Measurements from ENCODE around the gene EVI5.

The EVI5 gene

GRCh38 chr1:92707709-92708108, 77.2 kb downstream of the EVI5 start:
- no peak overlapping the region for H3K4me3 ChIP-seq (ENCODE audit: low read depth, low read length)
- TF ChIP-seq, protein P1, sequence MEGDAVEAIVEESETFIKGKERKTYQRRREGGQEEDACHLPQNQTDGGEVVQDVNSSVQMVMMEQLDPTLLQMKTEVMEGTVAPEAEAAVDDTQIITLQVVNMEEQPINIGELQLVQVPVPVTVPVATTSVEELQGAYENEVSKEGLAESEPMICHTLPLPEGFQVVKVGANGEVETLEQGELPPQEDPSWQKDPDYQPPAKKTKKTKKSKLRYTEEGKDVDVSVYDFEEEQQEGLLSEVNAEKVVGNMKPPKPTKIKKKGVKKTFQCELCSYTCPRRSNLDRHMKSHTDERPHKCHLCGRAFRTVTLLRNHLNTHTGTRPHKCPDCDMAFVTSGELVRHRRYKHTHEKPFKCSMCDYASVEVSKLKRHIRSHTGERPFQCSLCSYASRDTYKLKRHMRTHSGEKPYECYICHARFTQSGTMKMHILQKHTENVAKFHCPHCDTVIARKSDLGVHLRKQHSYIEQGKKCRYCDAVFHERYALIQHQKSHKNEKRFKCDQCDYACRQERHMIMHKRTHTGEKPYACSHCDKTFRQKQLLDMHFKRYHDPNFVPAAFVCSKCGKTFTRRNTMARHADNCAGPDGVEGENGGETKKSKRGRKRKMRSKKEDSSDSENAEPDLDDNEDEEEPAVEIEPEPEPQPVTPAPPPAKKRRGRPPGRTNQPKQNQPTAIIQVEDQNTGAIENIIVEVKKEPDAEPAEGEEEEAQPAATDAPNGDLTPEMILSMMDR (IDR thresholded peaks at IDR 0.05; ENCODE audit: low read depth, low read length, missing control alignments): no peak
- in situ Hi-C loops (cut with HindIII; ENCODE audit: low sequenced_read_pairs): no loop called here
- no peak for DNase-seq (ENCODE audit: low read depth)

DNA sequence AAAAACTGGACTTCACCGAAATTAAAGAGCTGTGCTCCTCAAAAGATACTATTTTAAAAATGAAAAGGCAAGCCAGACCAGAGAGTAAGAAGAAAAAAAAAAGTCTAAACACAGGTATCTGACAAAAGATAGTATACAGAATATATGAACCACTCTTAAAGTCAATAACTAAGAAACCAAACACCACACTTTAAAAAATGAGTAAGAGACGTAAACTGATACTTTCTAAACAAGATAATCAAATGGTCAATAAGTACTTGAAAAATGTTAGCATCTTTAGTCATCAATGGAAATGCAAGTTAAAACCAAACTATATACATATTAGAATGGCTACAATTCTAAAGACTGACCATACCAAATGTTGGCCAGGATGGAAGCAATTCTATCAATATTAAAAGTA, 77.6 kb downstream of the EVI5 start:
- no peak overlapping the region for H3K4me3 ChIP-seq (ENCODE audit: low read depth, low read length)
- in situ Hi-C loops (cut with HindIII; ENCODE audit: low sequenced_read_pairs): no loop called here
- TF ChIP-seq, protein P1 (IDR thresholded peaks at IDR 0.05; ENCODE audit: low read depth, low read length, missing control alignments): no peak
- DNase-seq (ENCODE audit: low read depth): no peak

DNA sequence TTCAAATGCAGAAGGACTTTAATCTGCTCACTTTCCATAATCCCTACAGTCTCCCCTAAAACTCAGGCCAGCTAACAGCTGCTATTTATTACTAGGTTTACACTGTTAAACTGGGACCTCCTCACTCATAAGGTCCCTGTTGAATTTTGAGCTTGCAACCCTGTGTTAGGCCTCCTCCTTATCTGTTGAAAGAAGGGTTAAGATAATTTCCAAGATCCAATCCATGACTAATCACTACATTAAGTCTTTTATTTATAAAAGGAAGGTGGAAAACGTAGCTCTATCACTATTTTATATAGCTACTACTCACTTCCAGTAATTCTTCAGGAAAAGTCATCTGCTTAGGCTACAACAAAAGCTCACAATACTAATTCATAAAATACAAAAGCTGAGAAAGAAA, 79.5 kb downstream of the EVI5 start:
- H3K4me3 ChIP-seq (ENCODE audit: low read depth, low read length): no peak overlapping the region
- TF ChIP-seq, protein P1 (IDR thresholded peaks at IDR 0.05; ENCODE audit: low read depth, low read length, missing control alignments): no peak
- no peak for DNase-seq (ENCODE audit: low read depth)
- in situ Hi-C loops (cut with HindIII; ENCODE audit: low sequenced_read_pairs): no loop called here

DNA sequence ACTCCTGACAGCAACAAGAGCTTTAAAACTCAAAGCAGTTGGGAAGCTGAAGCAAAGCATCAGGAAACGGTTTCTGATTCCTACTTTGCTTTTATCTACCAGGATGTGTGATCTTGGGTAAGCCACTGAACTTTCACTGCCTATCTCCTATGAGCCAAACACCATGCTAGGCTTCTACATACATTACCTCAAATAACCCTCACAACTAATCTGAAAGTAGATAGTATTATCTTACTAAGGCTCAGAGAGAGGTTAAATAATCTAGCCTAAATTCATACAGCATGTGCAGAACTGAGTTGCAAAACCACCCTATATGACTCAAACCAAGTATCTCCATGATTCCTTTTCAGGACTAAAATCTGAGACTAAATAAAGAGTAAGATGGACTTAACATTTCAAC, 83.8 kb downstream of the EVI5 start:
- TF ChIP-seq, protein P1 (IDR thresholded peaks at IDR 0.05; ENCODE audit: low read depth, low read length, missing control alignments): no peak
- H3K4me3 ChIP-seq (ENCODE audit: low read depth, low read length): no peak overlapping the region
- DNase-seq (ENCODE audit: low read depth): no peak
- in situ Hi-C loops (cut with HindIII; ENCODE audit: low sequenced_read_pairs): no loop called here

- in situ Hi-C loops (cut with HindIII; ENCODE audit: low sequenced_read_pairs): no loop called here
- no peak for DNase-seq (ENCODE audit: low read depth)
- TF ChIP-seq, protein P1 (IDR thresholded peaks at IDR 0.05; ENCODE audit: low read depth, low read length, missing control alignments): no peak
- H3K4me3 ChIP-seq (ENCODE audit: low read depth, low read length): no peak overlapping the region
These were observed 86.0 kb downstream of the EVI5 start for GRCh38 chr1:92698932-92699331.

DNA sequence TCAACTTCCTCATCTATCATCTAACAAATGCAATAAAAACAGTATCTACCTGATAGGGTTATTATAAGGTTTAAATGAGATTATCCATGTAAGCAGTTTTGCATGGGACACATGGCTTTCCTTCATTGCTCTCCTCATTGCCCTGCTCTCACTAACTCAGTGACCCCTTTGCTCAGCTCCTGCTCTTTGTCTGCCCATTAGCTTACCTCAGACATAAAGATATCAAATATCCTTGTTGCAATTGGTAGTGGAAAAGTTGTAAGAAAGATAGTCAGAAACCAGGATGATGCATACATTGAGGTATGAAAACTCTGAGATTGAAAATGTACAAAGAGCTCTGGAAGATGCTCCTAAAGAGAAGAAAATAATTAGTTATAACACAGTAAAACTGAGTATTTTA, 89.8 kb downstream of the EVI5 start:
- TF ChIP-seq, protein P1 (IDR thresholded peaks at IDR 0.05; ENCODE audit: low read depth, low read length, missing control alignments): no peak
- DNase-seq (ENCODE audit: low read depth): no peak
- in situ Hi-C loops (cut with HindIII; ENCODE audit: low sequenced_read_pairs): no loop called here

DNA sequence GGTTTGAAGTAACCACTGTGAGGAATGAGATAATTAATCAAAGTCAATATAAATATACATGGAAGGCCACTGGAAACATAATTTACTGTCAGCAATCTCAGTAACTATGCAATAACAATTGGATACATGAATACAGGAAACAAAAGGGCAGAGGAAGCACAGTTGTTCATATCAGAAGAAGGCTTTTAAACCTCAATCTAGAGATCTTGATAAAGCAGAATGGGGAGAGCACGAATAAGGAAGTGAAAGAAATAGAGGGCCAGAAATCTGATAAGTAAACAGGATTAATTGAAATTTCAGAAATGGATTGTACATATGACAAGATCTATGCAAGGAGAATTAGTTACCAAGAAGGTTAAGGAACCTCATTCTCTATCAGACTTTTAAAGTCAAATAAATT, 93.0 kb downstream of the EVI5 start:
- TF ChIP-seq, protein P1 (IDR thresholded peaks at IDR 0.05; ENCODE audit: low read depth, low read length, missing control alignments): no peak
- no peak for DNase-seq (ENCODE audit: low read depth)
- in situ Hi-C loops (cut with HindIII; ENCODE audit: low sequenced_read_pairs): no loop called here
- no peak overlapping the region for H3K4me3 ChIP-seq (ENCODE audit: low read depth, low read length)

More for the DNA sequence above, 89.8 kb downstream of the EVI5 start:
- no peak overlapping the region for H3K4me3 ChIP-seq (ENCODE audit: low read depth, low read length)
